ENCODE data around the gene CDK17.
"Not testable (repeated sequence)": the region's sequence is repeated elsewhere in the genome, so short reads cannot be mapped to it uniquely, and the experiment has no call there.

The CDK17 gene

GRCh38 chr12:96399919-96400630, at the start of gene CDK17:
Gene CDK17, minus strand, starts transcription at chr12:96400439. Its CDS starts 65,603 bp downstream, at chr12:96334836.
- DNase-seq (ENCODE audit: low spot score), result peak; percentile 93

- DNase-seq (ENCODE audit: low spot score), result no peak
Measured at GRCh38 chr12:96448300-96448699, 48.1 kb upstream of the CDK17 start.

- no peak for DNase-seq (ENCODE audit: low spot score)
Measured at GRCh38 chr12:96447256-96447655, 47.0 kb upstream of the CDK17 start.

- no peak for DNase-seq (ENCODE audit: low spot score)
Measured at GRCh38 chr12:96445691-96446583, 45.7 kb upstream of the CDK17 start.

- DNase-seq (ENCODE audit: low spot score), result no peak
Measured at GRCh38 chr12:96444399-96444798, 44.2 kb upstream of the CDK17 start.

GRCh38 chr12:96442906-96443305, 42.7 kb upstream of the CDK17 start:
- DNase-seq (ENCODE audit: low spot score), result no peak

GRCh38 chr12:96441816-96442215, 41.6 kb upstream of the CDK17 start:
- DNase-seq (ENCODE audit: low spot score), result no peak

- DNase-seq (ENCODE audit: low spot score), result no peak
Measured at GRCh38 chr12:96438330-96438729, 38.1 kb upstream of the CDK17 start.

GRCh38 chr12:96437171-96437445, 36.9 kb upstream of the CDK17 start:
- no peak for DNase-seq (ENCODE audit: low spot score)

- no peak for DNase-seq (ENCODE audit: low spot score)
Measured at GRCh38 chr12:96436366-96437170, 36.3 kb upstream of the CDK17 start.

GRCh38 chr12:96434107-96434506, 33.9 kb upstream of the CDK17 start:
- DNase-seq (ENCODE audit: low spot score), result no peak

GRCh38 chr12:96432496-96433321, 32.5 kb upstream of the CDK17 start:
- DNase-seq (ENCODE audit: low spot score), result not testable (repeated sequence)

GRCh38 chr12:96431067-96431466, 30.8 kb upstream of the CDK17 start:
- peak; percentile 55 for DNase-seq (ENCODE audit: low spot score)

GRCh38 chr12:96427269-96427729, 27.1 kb upstream of the CDK17 start:
- DNase-seq (ENCODE audit: low spot score), result peak; percentile 77

GRCh38 chr12:96425951-96426350, 25.7 kb upstream of the CDK17 start:
- no peak for DNase-seq (ENCODE audit: low spot score)

- no peak for DNase-seq (ENCODE audit: low spot score)
Measured at GRCh38 chr12:96425321-96425720, 25.1 kb upstream of the CDK17 start.

- no peak for DNase-seq (ENCODE audit: low spot score)
Measured at GRCh38 chr12:96424601-96425000, 24.4 kb upstream of the CDK17 start.

GRCh38 chr12:96422192-96422591, 22.0 kb upstream of the CDK17 start:
- DNase-seq (ENCODE audit: low spot score), result no peak

GRCh38 chr12:96421014-96421413, 20.8 kb upstream of the CDK17 start:
- no peak for DNase-seq (ENCODE audit: low spot score)

GRCh38 chr12:96420277-96420835, 20.1 kb upstream of the CDK17 start:
- DNase-seq (ENCODE audit: low spot score), result no peak

GRCh38 chr12:96419576-96420276, 19.5 kb upstream of the CDK17 start:
- no peak for DNase-seq (ENCODE audit: low spot score)

Measured in ecto neural progenitor cell (in vitro differentiated cells).